DMS153 treated with DMSO at 0.1 percent for 48 hours (cell line): ENCODE data around the gene RYR1.

Experiments
- DNase-seq: peaks from one replicate; lab custom pipeline; 2025; ENCODE audit not compliant: unreplicated experiment; lab: John Stamatoyannopoulos, UW

RYR1 gene

GRCh38 chr19:38433268-38433733, at the start of gene RYR1:
RYR1 (plus strand) TSS chr19:38433691; CDS start chr19:38433830, 139 bp downstream.
- no peak for DNase-seq

- no peak for DNase-seq
Measured at GRCh38 chr19:38383743-38384142, 49.7 kb upstream of the RYR1 start.

- DNase-seq = no peak
Measured at GRCh38 chr19:38384209-38385027, 49.1 kb upstream of the RYR1 start.

- DNase-seq = no peak
Measured at GRCh38 chr19:38385057-38385803, 48.3 kb upstream of the RYR1 start.

- no peak for DNase-seq
Measured at GRCh38 chr19:38385804-38386257, 47.7 kb upstream of the RYR1 start.

- DNase-seq = no peak
Measured at GRCh38 chr19:38386300-38386970, 47.1 kb upstream of the RYR1 start.

- no peak for DNase-seq
Measured at GRCh38 chr19:38386971-38387549, 46.4 kb upstream of the RYR1 start.

- DNase-seq = peak; percentile 82
Measured at GRCh38 chr19:38387550-38388348, 45.7 kb upstream of the RYR1 start, which contains the start of gene GGN. GGN (minus strand) TSS chr19:38388034; CDS start chr19:38387261, 773 bp downstream.

- no peak for DNase-seq
Measured at GRCh38 chr19:38388349-38389100, 45.0 kb upstream of the RYR1 start, which contains the start of gene SPRED3. SPRED3 (plus strand) TSS chr19:38388697; CDS start chr19:38390303, 1,606 bp downstream.

GRCh38 chr19:38389101-38389925, 44.2 kb upstream of the RYR1 start:
- DNase-seq = no peak

- no peak for DNase-seq
Measured at GRCh38 chr19:38389957-38390924, 43.2 kb upstream of the RYR1 start.

GRCh38 chr19:38391911-38392464, 41.5 kb upstream of the RYR1 start:
- DNase-seq = no peak

GRCh38 chr19:38392707-38393308, 40.7 kb upstream of the RYR1 start:
- DNase-seq = no peak

GRCh38 chr19:38394488-38394887, 39.0 kb upstream of the RYR1 start:
- DNase-seq = no peak

- DNase-seq = no peak
Measured at GRCh38 chr19:38395381-38396114, 37.9 kb upstream of the RYR1 start.

- DNase-seq = no peak
Measured at GRCh38 chr19:38399081-38399480, 34.4 kb upstream of the RYR1 start.
